NCI-H69 (cell line): ENCODE results near the gene FTSJ3.
A peak's percentile ranks its signal among the peaks of the same experiment; 100 is the strongest.

ENCODE experiments used
- DNase-seq: peaks from one replicate; lab custom pipeline; 2025; lab: John Stamatoyannopoulos, UW

The FTSJ3 gene

GRCh38 chr17:63785556-63785955 is 41.9 kb downstream of the FTSJ3 start:
- DNase-seq: no peak

- DNase-seq: no peak
These were observed 43.9 kb downstream of the FTSJ3 start for GRCh38 chr17:63783522-63783921.

GRCh38 chr17:63780928-63781327 is 46.5 kb downstream of the FTSJ3 start:
- no peak for DNase-seq

- DNase-seq: peak; percentile 30
These were observed 47.0 kb downstream of the FTSJ3 start for GRCh38 chr17:63780507-63780906.

GRCh38 chr17:63775420-63775819 is 52.0 kb downstream of the FTSJ3 start:
- peak; percentile 18 for DNase-seq

- peak; percentile 23 for DNase-seq
These were observed 52.5 kb downstream of the FTSJ3 start for GRCh38 chr17:63774969-63775265.

- DNase-seq: peak; percentile 79
These were observed 53.1 kb downstream of the FTSJ3 start, which contains the start of gene DDX42 for GRCh38 chr17:63774141-63774968. Gene DDX42, plus strand, starts transcription at chr17:63774170. Its CDS starts 12,880 bp downstream, at chr17:63787050.

- DNase-seq: peak; percentile 100
These were observed 54.0 kb downstream of the FTSJ3 start, which contains the start of gene CCDC47 for GRCh38 chr17:63773272-63774140. Gene CCDC47, minus strand, starts transcription at chr17:63773597. Its CDS starts 7,422 bp downstream, at chr17:63766175.

- DNase-seq: peak; percentile 48
These were observed 54.6 kb downstream of the FTSJ3 start for GRCh38 chr17:63772801-63773271.
